K562 (cell line): ENCODE data around the gene AGT. TPM values are rescaled to one million over a fixed set of nuclear protein-coding genes. Genes with fewer than 3 reads are reported as not detected.

Experiments
- ATAC-seq: fragments of 200-7000 bp; cut with Tn5 transposase; 3 replicates; pipeline ENCODE4 v1.9.1; 2020; ENCODE audit warnings: moderate library complexity
- BruUV-seq: library from RNA; stranded (reverse); fragments of 400-500 nt; replicated peaks from 2 replicates; lab custom pipeline; 2021; lab: Mats Ljungman, UMichigan
- CTCF ChIA-PET: fragments of 300-600 bp; formaldehyde crosslinking; extraction: SDS; loops from one replicate; lab custom pipeline; 2021; ENCODE audit warnings: low intra/inter-chr PET ratio; lab: Yijun Ruan, JAX
- POLR2A ChIA-PET: fragments of 300-600, 350-650 bp; sonication (Branson Sonifier 250); formaldehyde crosslinking; extraction: SDS; loops from one replicate; lab custom pipeline; 2021; ENCODE audit warnings: antibody characterized with exemption, inconsistent platforms; lab: Yijun Ruan, JAX
- DNase-seq, 4 experiments: peaks; one replicate each; pipeline versions ENCODE4 v3.0.0 to v3.0.0-alpha.2; 2011 to 2018; ENCODE audit warnings: low spot score in 3 of 4, mixed read lengths in 3 of 4; ENCODE audit errors: extremely low read depth in 1 of 4
- FAIRE-seq: peaks from 2 replicates; lab custom pipeline; 2011; peaks lifted over from hg19 to GRCh38; lab: Jason Lieb, UNC
- H2AFZ ChIP-seq: 2 replicates; pipeline ENCODE4 v1.6.0; 2011; ENCODE audit warnings: low read depth, low read length, control low read depth, inconsistent platforms
- H3K27ac ChIP-seq: fragments of 200-600 bp; 3 replicates; pipeline ENCODE4 v1.8.0; 2011; ENCODE audit warnings: low read depth, mild to moderate bottlenecking, control low read depth, inconsistent platforms, low read length, moderate library complexity, mixed read lengths; ENCODE audit errors: extremely low read depth
- H3K27me3 ChIP-seq, 2 experiments: fragments of 300-600 bp in 1 of 2; 2 replicates in 1 of 2; 3 replicates in 1 of 2; pipeline versions ENCODE4 v1.6.0 to v1.8.0; 2011; ENCODE audit warnings: inconsistent platforms in 2 of 2, low read length in 2 of 2, mild to moderate bottlenecking in 1 of 2, mixed read lengths in 1 of 2, moderate library complexity in 1 of 2; ENCODE audit not compliant: control insufficient read depth in 2 of 2, insufficient read depth in 2 of 2
- H3K36me3 ChIP-seq: fragments of 300-600 bp; 3 replicates; pipeline ENCODE4 v1.8.0; 2011; ENCODE audit warnings: mild to moderate bottlenecking, low read length, inconsistent platforms; ENCODE audit not compliant: control insufficient read depth, insufficient read depth
- H3K4me1 ChIP-seq, 2 experiments: fragments of 200-600 bp in 1 of 2; replicated peaks in 1 of 2; 2 replicates in 1 of 2; 3 replicates in 1 of 2; pipeline versions ENCODE4 v1.5.1 to v1.8.0; 2011; ENCODE audit warnings: inconsistent platforms in 2 of 2, low read length in 2 of 2, mild to moderate bottlenecking in 1 of 2, mixed read lengths in 1 of 2, moderate library complexity in 1 of 2; ENCODE audit not compliant: control insufficient read depth in 2 of 2, insufficient read depth in 2 of 2
- H3K4me2 ChIP-seq: 2 replicates; pipeline ENCODE4 v1.6.1; 2011; ENCODE audit warnings: low read length, control low read depth, inconsistent platforms, mixed read lengths; ENCODE audit not compliant: insufficient read depth
- H3K4me3 ChIP-seq: fragments of 200-600 bp; sonication (generic), shearing (Covaris generic); 2 replicates; pipeline ENCODE4 v1.5.1; 2016; ENCODE audit warnings: control low read depth, inconsistent platforms
- H3K79me2 ChIP-seq: fragments of 200-600 bp; 3 replicates; pipeline ENCODE4 v1.8.0; 2011; ENCODE audit warnings: low read length, inconsistent platforms; ENCODE audit not compliant: control insufficient read depth, insufficient read depth
- H3K9ac ChIP-seq, 2 experiments: 2 replicates each; pipeline versions ENCODE4 v1.6.0 to v1.6.1; 2011; ENCODE audit warnings: low read depth in 2 of 2, low read length in 2 of 2, control low read depth in 1 of 2, inconsistent platforms in 1 of 2, mild to moderate bottlenecking in 1 of 2, mixed read lengths in 1 of 2; ENCODE audit not compliant: insufficient read depth in 1 of 2
- H3K9me1 ChIP-seq: one replicate; pipeline ENCODE4 v1.6.0; 2011; ENCODE audit warnings: inconsistent platforms, mild to moderate bottlenecking, low read length, moderate library complexity; ENCODE audit not compliant: control insufficient read depth, insufficient read depth
- H3K9me3 ChIP-seq: replicated peaks from 2 replicates; pipeline ENCODE4 v1.5.1; 2011; ENCODE audit warnings: low read depth, low read length, inconsistent platforms; ENCODE audit not compliant: control insufficient read depth, insufficient read depth
- H4K20me1 ChIP-seq: replicated peaks from 2 replicates; pipeline ENCODE4 v1.6.1; 2011; ENCODE audit warnings: low read length, inconsistent platforms, mixed read lengths; ENCODE audit not compliant: control insufficient read depth, insufficient read depth
- CBFA2T2 ChIP-seq: fragments of 450-650 bp; conservative IDR thresholded peaks from 2 replicates; pipeline ENCODE4 v1.6.1; 2017; ENCODE audit warnings: mild to moderate bottlenecking
- EP400 ChIP-seq: fragments of 450-650 bp; IDR thresholded peaks from 2 replicates; pipeline ENCODE4 v1.6.1; 2017; ENCODE audit warnings: antibody characterized with exemption, mild to moderate bottlenecking, moderate library complexity
- KDM2B ChIP-seq: fragments of 250-450 bp; sonication (Bioruptor Pico); IDR thresholded peaks from 2 replicates; pipeline ENCODE4 v1.8.0; 2021; ENCODE audit warnings: mild to moderate bottlenecking, moderate library complexity
- POLR2A ChIP-seq: fragments of 450-650 bp; conservative IDR thresholded peaks from 2 replicates; pipeline ENCODE4 v1.6.1; 2016
- POLR3G ChIP-seq: IDR thresholded peaks from 2 replicates; pipeline ENCODE4 v1.6.1; 2011; ENCODE audit not compliant: insufficient read length, insufficient replicate concordance; ENCODE audit errors: extremely low read depth
- RBM17 ChIP-seq: fragments of 200-400 bp; formaldehyde crosslinking; IDR thresholded peaks from 2 replicates; pipeline ENCODE4 v1.6.1; 2017; ENCODE audit warnings: low read depth, mild to moderate bottlenecking, low read length, borderline replicate concordance
- RBM39 ChIP-seq: fragments of 200-400 bp; formaldehyde crosslinking; optimal IDR thresholded peaks from 2 replicates; pipeline ENCODE3; 2018; ENCODE audit warnings: low read depth, low read length
- SRSF9 ChIP-seq: fragments of 200-400 bp; formaldehyde crosslinking; IDR thresholded peaks from 2 replicates; pipeline ENCODE4 v1.6.1; 2017; ENCODE audit warnings: low read depth, low read length, borderline replicate concordance
- ZNF41 ChIP-seq: fragments of 250-450 bp; sonication (Bioruptor Pico); conservative IDR thresholded peaks from 2 replicates; pipeline ENCODE4 v1.4.0; 2020; ENCODE audit warnings: mild to moderate bottlenecking
- ZNF780A ChIP-seq: fragments of 250-450 bp; sonication (Bioruptor Pico); IDR thresholded peaks from 2 replicates; pipeline ENCODE4 v1.5.0; 2021; ENCODE audit warnings: mild to moderate bottlenecking
- WGBS: fragments of 100-300 bp; shearing (Covaris generic); methylation state at CpG from one replicate; pipeline ENCODE4 v1.1.6; 2016; ENCODE audit warnings: low coverage, mixed read lengths; ENCODE audit not compliant: insufficient coverage; ENCODE audit errors: missing lambda C conversion rate; 5-methylcytosine and 5-hydroxymethylcytosine counted together
- in situ Hi-C: fragments of 300-500 bp; cut with MboI; formaldehyde crosslinking; loops from 4 replicates; pipeline ENCODE4 v1.15.0; 2018; ENCODE audit warnings: inconsistent platforms, mixed read lengths
- intact Hi-C: fragments of 100-400 bp; cut with micrococcal nuclease; formaldehyde crosslinking; loops from 2 replicates; pipeline ENCODE4 v1.14.2; 2022
- polyA plus RNA-seq, 8 experiments: library from polyadenylated mRNA; depleted of rRNA in 4 of 8; stranded (reverse) in 5 of 8; unstranded in 3 of 8; fragments of >200 nt; fragmentation: Nextera tagmentation in 2 of 8; fragmentation: Illumina TruSeq in 1 of 8; extraction: Ambion mirVana in 2 of 8; extraction: Trizol in 1 of 8; gene quantifications; 2 replicates each; pipeline versions ENCODE4 v1.2.1 to v1.2.3, GENCODE V29; 2011 to 2014; ENCODE audit warnings: inconsistent platforms in 1 of 8, missing spikeins in 1 of 8
- total RNA-seq, 7 experiments: library from RNA; depleted of rRNA in 6 of 7; stranded (reverse); fragments of >200 nt in 6 of 7; fragmentation: Illumina TruSeq in 2 of 7; extraction: Trizol in 2 of 7; gene quantifications; 2 replicates each; pipeline versions ENCODE4 v1.2.1 to v1.2.3, GENCODE V29; 2011 to 2021; ENCODE audit warnings: low replicate concordance in 1 of 7
- TF ChIP-seq, protein P1 (sequence below): fragments of 450-650 bp; IDR thresholded peaks from 2 replicates; pipeline ENCODE4 v1.6.1; 2017; ENCODE audit warnings: antibody characterized with exemption, mild to moderate bottlenecking
- TF ChIP-seq, protein P2 (sequence below): fragments of 450-650 bp; formaldehyde crosslinking; IDR thresholded peaks from 2 replicates; pipeline ENCODE4 v1.4.0; 2020; ENCODE audit warnings: mild to moderate bottlenecking, mixed read lengths
- TF ChIP-seq, protein P3 (sequence below), 3 experiments: fragments of 200-800 bp in 1 of 3; fragments of 250-450 bp in 1 of 3; fragments of 450-650 bp in 1 of 3; sonication (Bioruptor Pico) in 1 of 3; sonication (Bioruptor generic) in 1 of 3; formaldehyde crosslinking in 1 of 3; IDR thresholded peaks; 2 replicates each; pipeline versions ENCODE4 v1.6.1 to v1.8.0; 2016 to 2022; ENCODE audit warnings: mild to moderate bottlenecking in 2 of 3, missing genetic modification characterization in 2 of 3, missing compliant biosample characterization in 1 of 3, moderate library complexity in 1 of 3

AGT gene
- total and polyA plus RNA-seq, 9 of the 15 experiments (the other 6 are each of a cell fraction or from before 2014, with no cell fraction given): 0.40 TPM; not detected in 8

DNA sequence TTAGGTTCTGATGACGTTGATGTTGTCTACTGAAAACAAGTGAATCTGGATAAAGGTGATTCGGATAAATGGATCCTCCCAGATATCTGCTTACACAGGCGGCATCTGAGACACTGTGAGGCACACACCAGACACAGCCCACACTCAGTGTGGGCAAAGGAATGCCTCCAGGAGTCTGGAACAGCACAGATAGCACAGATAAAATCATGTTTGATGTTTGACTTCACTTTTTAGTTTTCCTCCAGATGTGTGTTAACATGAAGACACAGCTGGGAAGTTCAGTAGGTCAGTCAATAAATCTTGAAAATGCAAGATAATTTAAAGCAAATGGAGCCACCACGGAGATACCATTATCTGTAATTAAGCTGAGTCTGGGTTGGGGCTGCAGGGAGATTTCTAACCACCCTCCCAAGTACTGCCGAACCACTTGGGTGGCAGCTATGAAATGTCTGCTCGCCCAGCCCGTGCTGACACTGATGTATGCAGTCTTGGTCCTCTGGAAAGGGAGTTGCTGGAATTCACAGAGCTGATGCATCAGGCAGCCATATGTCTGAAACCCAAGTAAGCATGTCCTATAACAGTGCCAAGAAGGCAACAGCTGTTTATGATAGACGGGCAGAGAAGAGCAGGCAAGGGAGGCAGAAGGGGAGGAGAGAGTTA is 44.9 kb upstream of the AGT start:
- Histone ChIP-seq H3K9ac (no peak overlapping the region), H2AFZ (no peak overlapping the region), H3K4me1 (no peaks in the 10 kb centered on the region; a peak in 1 of 5 replicates), H3K9me1 (no peaks in the 10 kb centered on the region), H4K20me1 (peaks cover 9% of the 10 kb centered on the region; the same call in 1 of the 2 replicates), H3K9me3 (no peaks in the 10 kb centered on the region), H3K27ac (no peak overlapping the region), H3K4me2 (no peak overlapping the region), H3K4me3 (no peak overlapping the region), H3K79me2 (no peaks in the 10 kb centered on the region), H3K27me3 (peaks cover 43 to 79% of the 10 kb centered on the region in 2 experiments), H3K36me3 (no peaks in the 10 kb centered on the region)
- intact Hi-C loops: no loop called here
- FAIRE-seq (no peak), ATAC-seq (no peak), DNase-seq (no peak)
- no TSS peak for BruUV-seq
- POLR2A ChIA-PET: interaction anchor here (1.3 kb wide), 1 partner anchor 18 kb away, joined by 4 read pairs; no protein-coding TSS in a partner anchor
- CTCF ChIA-PET: no interaction called here
- in situ Hi-C loops: no loop called here
- under 1% methylated on average over 8 of the region's 8 CpGs for WGBS
- TF ChIP-seq SRSF9 (no peak), ZNF780A (no peak), EP400 (no peak), RBM17 (no peak), RBM39 (no peak), CBFA2T2 (peak; percentile 61), POLR2A (no peak), POLR3G (no peak), KDM2B (CRISPR knock-in tag) (no peak), ZNF41 (CRISPR knock-in tag) (no peak)
- TF ChIP-seq, protein P1, sequence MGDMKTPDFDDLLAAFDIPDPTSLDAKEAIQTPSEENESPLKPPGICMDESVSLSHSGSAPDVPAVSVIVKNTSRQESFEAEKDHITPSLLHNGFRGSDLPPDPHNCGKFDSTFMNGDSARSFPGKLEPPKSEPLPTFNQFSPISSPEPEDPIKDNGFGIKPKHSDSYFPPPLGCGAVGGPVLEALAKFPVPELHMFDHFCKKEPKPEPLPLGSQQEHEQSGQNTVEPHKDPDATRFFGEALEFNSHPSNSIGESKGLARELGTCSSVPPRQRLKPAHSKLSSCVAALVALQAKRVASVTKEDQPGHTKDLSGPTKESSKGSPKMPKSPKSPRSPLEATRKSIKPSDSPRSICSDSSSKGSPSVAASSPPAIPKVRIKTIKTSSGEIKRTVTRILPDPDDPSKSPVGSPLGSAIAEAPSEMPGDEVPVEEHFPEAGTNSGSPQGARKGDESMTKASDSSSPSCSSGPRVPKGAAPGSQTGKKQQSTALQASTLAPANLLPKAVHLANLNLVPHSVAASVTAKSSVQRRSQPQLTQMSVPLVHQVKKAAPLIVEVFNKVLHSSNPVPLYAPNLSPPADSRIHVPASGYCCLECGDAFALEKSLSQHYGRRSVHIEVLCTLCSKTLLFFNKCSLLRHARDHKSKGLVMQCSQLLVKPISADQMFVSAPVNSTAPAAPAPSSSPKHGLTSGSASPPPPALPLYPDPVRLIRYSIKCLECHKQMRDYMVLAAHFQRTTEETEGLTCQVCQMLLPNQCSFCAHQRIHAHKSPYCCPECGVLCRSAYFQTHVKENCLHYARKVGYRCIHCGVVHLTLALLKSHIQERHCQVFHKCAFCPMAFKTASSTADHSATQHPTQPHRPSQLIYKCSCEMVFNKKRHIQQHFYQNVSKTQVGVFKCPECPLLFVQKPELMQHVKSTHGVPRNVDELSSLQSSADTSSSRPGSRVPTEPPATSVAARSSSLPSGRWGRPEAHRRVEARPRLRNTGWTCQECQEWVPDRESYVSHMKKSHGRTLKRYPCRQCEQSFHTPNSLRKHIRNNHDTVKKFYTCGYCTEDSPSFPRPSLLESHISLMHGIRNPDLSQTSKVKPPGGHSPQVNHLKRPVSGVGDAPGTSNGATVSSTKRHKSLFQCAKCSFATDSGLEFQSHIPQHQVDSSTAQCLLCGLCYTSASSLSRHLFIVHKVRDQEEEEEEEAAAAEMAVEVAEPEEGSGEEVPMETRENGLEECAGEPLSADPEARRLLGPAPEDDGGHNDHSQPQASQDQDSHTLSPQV: no peak
- TF ChIP-seq, protein P2, sequence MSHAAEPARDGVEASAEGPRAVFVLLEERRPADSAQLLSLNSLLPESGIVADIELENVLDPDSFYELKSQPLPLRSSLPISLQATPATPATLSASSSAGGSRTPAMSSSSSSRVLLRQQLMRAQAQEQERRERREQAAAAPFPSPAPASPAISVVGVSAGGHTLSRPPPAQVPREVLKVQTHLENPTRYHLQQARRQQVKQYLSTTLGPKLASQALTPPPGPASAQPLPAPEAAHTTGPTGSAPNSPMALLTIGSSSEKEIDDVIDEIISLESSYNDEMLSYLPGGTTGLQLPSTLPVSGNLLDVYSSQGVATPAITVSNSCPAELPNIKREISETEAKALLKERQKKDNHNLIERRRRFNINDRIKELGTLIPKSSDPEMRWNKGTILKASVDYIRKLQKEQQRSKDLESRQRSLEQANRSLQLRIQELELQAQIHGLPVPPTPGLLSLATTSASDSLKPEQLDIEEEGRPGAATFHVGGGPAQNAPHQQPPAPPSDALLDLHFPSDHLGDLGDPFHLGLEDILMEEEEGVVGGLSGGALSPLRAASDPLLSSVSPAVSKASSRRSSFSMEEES (CRISPR knock-in tag): no peak
- TF ChIP-seq, protein P3, sequence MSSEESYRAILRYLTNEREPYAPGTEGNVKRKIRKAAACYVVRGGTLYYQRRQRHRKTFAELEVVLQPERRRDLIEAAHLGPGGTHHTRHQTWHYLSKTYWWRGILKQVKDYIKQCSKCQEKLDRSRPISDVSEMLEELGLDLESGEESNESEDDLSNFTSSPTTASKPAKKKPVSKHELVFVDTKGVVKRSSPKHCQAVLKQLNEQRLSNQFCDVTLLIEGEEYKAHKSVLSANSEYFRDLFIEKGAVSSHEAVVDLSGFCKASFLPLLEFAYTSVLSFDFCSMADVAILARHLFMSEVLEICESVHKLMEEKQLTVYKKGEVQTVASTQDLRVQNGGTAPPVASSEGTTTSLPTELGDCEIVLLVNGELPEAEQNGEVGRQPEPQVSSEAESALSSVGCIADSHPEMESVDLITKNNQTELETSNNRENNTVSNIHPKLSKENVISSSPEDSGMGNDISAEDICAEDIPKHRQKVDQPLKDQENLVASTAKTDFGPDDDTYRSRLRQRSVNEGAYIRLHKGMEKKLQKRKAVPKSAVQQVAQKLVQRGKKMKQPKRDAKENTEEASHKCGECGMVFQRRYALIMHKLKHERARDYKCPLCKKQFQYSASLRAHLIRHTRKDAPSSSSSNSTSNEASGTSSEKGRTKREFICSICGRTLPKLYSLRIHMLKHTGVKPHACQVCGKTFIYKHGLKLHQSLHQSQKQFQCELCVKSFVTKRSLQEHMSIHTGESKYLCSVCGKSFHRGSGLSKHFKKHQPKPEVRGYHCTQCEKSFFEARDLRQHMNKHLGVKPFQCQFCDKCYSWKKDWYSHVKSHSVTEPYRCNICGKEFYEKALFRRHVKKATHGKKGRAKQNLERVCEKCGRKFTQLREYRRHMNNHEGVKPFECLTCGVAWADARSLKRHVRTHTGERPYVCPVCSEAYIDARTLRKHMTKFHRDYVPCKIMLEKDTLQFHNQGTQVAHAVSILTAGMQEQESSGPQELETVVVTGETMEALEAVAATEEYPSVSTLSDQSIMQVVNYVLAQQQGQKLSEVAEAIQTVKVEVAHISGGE (CRISPR knock-in tag; IDR thresholded peaks at IDR 0.05): no peak
